ENCODE results near the gene KHNYN.

Gene KHNYN

GRCh38 chr14:24422261-24422660, 7.5 kb upstream of the KHNYN start:
- Histone ChIP-seq H3K27ac (ENCODE audit: low read depth in 2 of 2, low read length in 2 of 2) (peak overlapping the region; percentile 81 to 88), H3K4me1 (ENCODE audit: control insufficient read depth in 2 of 2, insufficient read depth in 2 of 2, low read length in 2 of 2) (peaks cover 24 to 58% of the 10 kb centered on the region in 2 donors)

GRCh38 chr14:24422694-24423601, 6.8 kb upstream of the KHNYN start:
- H3K9ac ChIP-seq (ENCODE audit: low read depth in 1 of 2, low read length in 2 of 2) = peak overlapping the region; percentile 17 to 55

More at GRCh38 chr14:24422261-24422660, 7.5 kb upstream of the KHNYN start:
- Histone ChIP-seq H3K36me3 (ENCODE audit: control insufficient read depth in 2 of 2, insufficient read depth in 2 of 2, low read length in 2 of 2) (no peaks in the 10 kb centered on the region), H3K9me3 (ENCODE audit: control insufficient read depth in 2 of 2, low read length in 2 of 2) (no peaks in the 10 kb centered on the region), H3K4me3 (ENCODE audit: low read length in 2 of 2) (no peak overlapping the region), H3K27me3 (ENCODE audit: control insufficient read depth in 2 of 2, insufficient read depth in 2 of 2, low read length in 2 of 2) (no peaks in the 10 kb centered on the region), H3K9ac (ENCODE audit: low read depth in 1 of 2, low read length in 2 of 2) (no peak overlapping the region)

GRCh38 chr14:24425704-24426103, 4.0 kb upstream of the KHNYN start:
- Histone ChIP-seq H3K9me3 (ENCODE audit: control insufficient read depth in 2 of 2, low read length in 2 of 2) (no peaks in the 10 kb centered on the region), H3K4me3 (ENCODE audit: low read length in 2 of 2) (no peak overlapping the region), H3K27me3 (ENCODE audit: control insufficient read depth in 2 of 2, insufficient read depth in 2 of 2, low read length in 2 of 2) (no peaks in the 10 kb centered on the region), H3K9ac (ENCODE audit: low read depth in 1 of 2, low read length in 2 of 2) (peak overlapping the region in 1 of 2 donors; percentile 19), H3K4me1 (ENCODE audit: control insufficient read depth in 2 of 2, insufficient read depth in 2 of 2, low read length in 2 of 2) (peaks cover 34 to 72% of the 10 kb centered on the region in 2 donors), H3K27ac (ENCODE audit: low read depth in 2 of 2, low read length in 2 of 2) (peak overlapping the region in 1 of 2 donors; percentile 89), H3K36me3 (ENCODE audit: control insufficient read depth in 2 of 2, insufficient read depth in 2 of 2, low read length in 2 of 2) (no peaks in the 10 kb centered on the region)

More at GRCh38 chr14:24422694-24423601, 6.8 kb upstream of the KHNYN start:
- Histone ChIP-seq H3K9me3 (ENCODE audit: control insufficient read depth in 2 of 2, low read length in 2 of 2) (no peaks in the 10 kb centered on the region), H3K4me3 (ENCODE audit: low read length in 2 of 2) (peak overlapping the region; percentile 56 to 62), H3K27me3 (ENCODE audit: control insufficient read depth in 2 of 2, insufficient read depth in 2 of 2, low read length in 2 of 2) (no peaks in the 10 kb centered on the region), H3K27ac (ENCODE audit: low read depth in 2 of 2, low read length in 2 of 2) (peak overlapping the region; percentile 81 to 88), H3K4me1 (ENCODE audit: control insufficient read depth in 2 of 2, insufficient read depth in 2 of 2, low read length in 2 of 2) (peaks cover 30 to 65% of the 10 kb centered on the region in 2 donors), H3K36me3 (ENCODE audit: control insufficient read depth in 2 of 2, insufficient read depth in 2 of 2, low read length in 2 of 2) (no peaks in the 10 kb centered on the region)

- peaks cover 40 to 79% of the 10 kb centered on the region in 2 donors for H3K4me1 ChIP-seq (ENCODE audit: control insufficient read depth in 2 of 2, insufficient read depth in 2 of 2, low read length in 2 of 2)
- H3K36me3 ChIP-seq (ENCODE audit: control insufficient read depth in 2 of 2, insufficient read depth in 2 of 2, low read length in 2 of 2) = peaks cover 0 to 1% of the 10 kb centered on the region in 2 donors
- H3K27me3 ChIP-seq (ENCODE audit: control insufficient read depth in 2 of 2, insufficient read depth in 2 of 2, low read length in 2 of 2) = no peaks in the 10 kb centered on the region
- peak overlapping the region in 1 of 2 donors; percentile 46 for H3K9ac ChIP-seq (ENCODE audit: low read depth in 1 of 2, low read length in 2 of 2)
- peak overlapping the region; percentile 89 to 92 for H3K27ac ChIP-seq (ENCODE audit: low read depth in 2 of 2, low read length in 2 of 2)
- H3K4me3 ChIP-seq (ENCODE audit: low read length in 2 of 2) = peak overlapping the region; percentile 27 to 49
- no peaks in the 10 kb centered on the region for H3K9me3 ChIP-seq (ENCODE audit: control insufficient read depth in 2 of 2, low read length in 2 of 2)
These were observed 3.4 kb upstream of the KHNYN start for GRCh38 chr14:24426150-24426911.

GRCh38 chr14:24426912-24427536, 2.7 kb upstream of the KHNYN start:
- H3K9ac ChIP-seq (ENCODE audit: low read depth in 1 of 2, low read length in 2 of 2) = peak overlapping the region in 1 of 2 donors; percentile 46
- peak overlapping the region; percentile 89 to 92 for H3K27ac ChIP-seq (ENCODE audit: low read depth in 2 of 2, low read length in 2 of 2)
- H3K27me3 ChIP-seq (ENCODE audit: control insufficient read depth in 2 of 2, insufficient read depth in 2 of 2, low read length in 2 of 2) = no peaks in the 10 kb centered on the region
- H3K9me3 ChIP-seq (ENCODE audit: control insufficient read depth in 2 of 2, low read length in 2 of 2) = no peaks in the 10 kb centered on the region
- H3K4me3 ChIP-seq (ENCODE audit: low read length in 2 of 2) = peak overlapping the region; percentile 19 to 49
- peaks cover 47 to 85% of the 10 kb centered on the region in 2 donors for H3K4me1 ChIP-seq (ENCODE audit: control insufficient read depth in 2 of 2, insufficient read depth in 2 of 2, low read length in 2 of 2)
- peaks cover under 1 to 8% of the 10 kb centered on the region in 2 donors for H3K36me3 ChIP-seq (ENCODE audit: control insufficient read depth in 2 of 2, insufficient read depth in 2 of 2, low read length in 2 of 2)

- H3K27ac ChIP-seq (ENCODE audit: low read depth in 2 of 2, low read length in 2 of 2) = peak overlapping the region; percentile 89 to 92
- H3K9ac ChIP-seq (ENCODE audit: low read depth in 1 of 2, low read length in 2 of 2) = peak overlapping the region; percentile 18 to 46
These were observed 1.9 kb upstream of the KHNYN start for GRCh38 chr14:24427537-24428508.

GRCh38 chr14:24428628-24429394, 943 bp upstream of the KHNYN start:
- peak overlapping the region; percentile 93 to 96 for H3K4me3 ChIP-seq (ENCODE audit: low read length in 2 of 2)
- H3K27ac ChIP-seq (ENCODE audit: low read depth in 2 of 2, low read length in 2 of 2) = peak overlapping the region; percentile 94 to 97
- H3K36me3 ChIP-seq (ENCODE audit: control insufficient read depth in 2 of 2, insufficient read depth in 2 of 2, low read length in 2 of 2) = peaks cover 19 to 25% of the 10 kb centered on the region in 2 donors
- peaks cover 46 to 73% of the 10 kb centered on the region in 2 donors for H3K4me1 ChIP-seq (ENCODE audit: control insufficient read depth in 2 of 2, insufficient read depth in 2 of 2, low read length in 2 of 2)
- H3K27me3 ChIP-seq (ENCODE audit: control insufficient read depth in 2 of 2, insufficient read depth in 2 of 2, low read length in 2 of 2) = no peaks in the 10 kb centered on the region
- peak overlapping the region; percentile 95 to 97 for H3K9ac ChIP-seq (ENCODE audit: low read depth in 1 of 2, low read length in 2 of 2)
- no peaks in the 10 kb centered on the region for H3K9me3 ChIP-seq (ENCODE audit: control insufficient read depth in 2 of 2, low read length in 2 of 2)

More at GRCh38 chr14:24427537-24428508, 1.9 kb upstream of the KHNYN start:
- no peaks in the 10 kb centered on the region for H3K27me3 ChIP-seq (ENCODE audit: control insufficient read depth in 2 of 2, insufficient read depth in 2 of 2, low read length in 2 of 2)
- H3K4me3 ChIP-seq (ENCODE audit: low read length in 2 of 2) = no peak overlapping the region
- no peaks in the 10 kb centered on the region for H3K9me3 ChIP-seq (ENCODE audit: control insufficient read depth in 2 of 2, low read length in 2 of 2)
- peaks cover 47 to 81% of the 10 kb centered on the region in 2 donors for H3K4me1 ChIP-seq (ENCODE audit: control insufficient read depth in 2 of 2, insufficient read depth in 2 of 2, low read length in 2 of 2)
- peaks cover 9 to 16% of the 10 kb centered on the region in 2 donors for H3K36me3 ChIP-seq (ENCODE audit: control insufficient read depth in 2 of 2, insufficient read depth in 2 of 2, low read length in 2 of 2)

- Histone ChIP-seq H3K4me3 (ENCODE audit: low read length in 2 of 2) (peak overlapping the region; percentile 93 to 96), H3K9me3 (ENCODE audit: control insufficient read depth in 2 of 2, low read length in 2 of 2) (no peaks in the 10 kb centered on the region), H3K27ac (ENCODE audit: low read depth in 2 of 2, low read length in 2 of 2) (peak overlapping the region; percentile 94 to 97), H3K4me1 (ENCODE audit: control insufficient read depth in 2 of 2, insufficient read depth in 2 of 2, low read length in 2 of 2) (peaks cover 46 to 64% of the 10 kb centered on the region in 2 donors), H3K9ac (ENCODE audit: low read depth in 1 of 2, low read length in 2 of 2) (peak overlapping the region; percentile 95 to 97), H3K36me3 (ENCODE audit: control insufficient read depth in 2 of 2, insufficient read depth in 2 of 2, low read length in 2 of 2) (peaks cover 28 to 33% of the 10 kb centered on the region in 2 donors), H3K27me3 (ENCODE audit: control insufficient read depth in 2 of 2, insufficient read depth in 2 of 2, low read length in 2 of 2) (no peaks in the 10 kb centered on the region)
These were observed 458 bp downstream of the KHNYN start for GRCh38 chr14:24430143-24430681.
